ENCODE data around the gene PSMG2. TPM values are rescaled to one million over a fixed set of nuclear protein-coding genes. Genes with fewer than 3 reads are reported as not detected.

The PSMG2 gene
- total RNA-seq, 1 experiment from 2014 or later = 84.3 TPM

Other genes with a start within 250 kb of the PSMG2 start
- 26.6 TPM for gene SPIRE1, start 44.9 kb upstream of the PSMG2 start, total RNA-seq (2021; ENCODE audit: unreplicated experiment)
- gene CEP76, start 319 bp upstream of the PSMG2 start, total RNA-seq (2021; ENCODE audit: unreplicated experiment) = 13.5 TPM
- 50.3 TPM for gene PTPN2, start 181.2 kb downstream of the PSMG2 start, total RNA-seq (2021; ENCODE audit: unreplicated experiment)
- 83.7 TPM for gene SEH1L, start 245.0 kb downstream of the PSMG2 start, total RNA-seq (2021; ENCODE audit: unreplicated experiment)